ENCODE results near the gene COL27A1.

The COL27A1 gene

GRCh38 chr9:114287763-114288192 lies 132.4 kb downstream of the COL27A1 start:
- DNase-seq (ENCODE audit: low spot score): no peak

DNA sequence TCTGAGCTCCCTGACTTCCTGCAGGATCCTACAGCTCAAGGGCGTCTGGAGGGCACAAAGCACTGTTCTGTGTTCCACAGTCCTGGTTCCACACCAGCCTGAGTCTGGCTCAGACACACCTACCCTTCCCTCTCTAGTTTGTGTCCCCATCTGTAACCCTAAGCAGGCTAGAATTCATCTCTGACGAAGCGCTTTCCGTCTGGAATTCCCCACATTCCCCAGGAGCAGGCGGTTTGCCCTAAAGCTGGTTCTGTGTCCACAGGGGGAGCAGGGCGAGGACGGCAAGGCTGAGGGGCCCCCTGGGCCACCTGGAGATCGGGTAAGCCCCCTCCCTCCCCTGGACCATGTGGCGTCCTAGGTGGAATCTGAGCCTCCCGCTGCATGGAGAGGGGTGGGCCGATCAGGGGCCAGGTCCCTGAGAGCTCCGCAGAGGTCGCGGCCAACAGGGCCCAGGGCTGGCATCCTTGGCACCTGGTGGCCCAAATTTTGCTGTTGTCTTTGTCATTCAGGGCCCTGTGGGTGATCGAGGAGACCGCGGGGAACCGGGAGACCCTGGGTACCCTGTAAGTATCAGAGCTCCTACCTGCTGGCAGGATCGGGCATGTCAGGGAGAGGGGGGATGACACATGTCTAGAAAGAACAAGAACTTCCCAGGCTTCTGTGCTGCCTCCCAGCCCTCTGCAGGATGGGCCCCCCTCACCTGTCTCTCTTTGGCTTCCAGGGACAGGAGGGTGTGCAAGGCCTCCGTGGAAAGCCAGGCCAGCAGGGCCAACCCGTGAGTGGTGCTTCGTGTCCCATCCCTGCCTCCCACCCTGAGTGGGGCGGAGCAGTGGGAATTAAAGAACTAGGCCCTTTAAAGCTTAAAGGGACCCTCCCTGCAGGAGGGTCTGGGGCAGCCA lies 133.1 kb downstream of the COL27A1 start:
- DNase-seq (ENCODE audit: low spot score): no peak

GRCh38 chr9:114289106-114289505 lies 133.8 kb downstream of the COL27A1 start:
- no peak for DNase-seq (ENCODE audit: low spot score)

- no peak for DNase-seq (ENCODE audit: low spot score)
Observed at GRCh38 chr9:114289571-114290481, 134.5 kb downstream of the COL27A1 start.

DNA sequence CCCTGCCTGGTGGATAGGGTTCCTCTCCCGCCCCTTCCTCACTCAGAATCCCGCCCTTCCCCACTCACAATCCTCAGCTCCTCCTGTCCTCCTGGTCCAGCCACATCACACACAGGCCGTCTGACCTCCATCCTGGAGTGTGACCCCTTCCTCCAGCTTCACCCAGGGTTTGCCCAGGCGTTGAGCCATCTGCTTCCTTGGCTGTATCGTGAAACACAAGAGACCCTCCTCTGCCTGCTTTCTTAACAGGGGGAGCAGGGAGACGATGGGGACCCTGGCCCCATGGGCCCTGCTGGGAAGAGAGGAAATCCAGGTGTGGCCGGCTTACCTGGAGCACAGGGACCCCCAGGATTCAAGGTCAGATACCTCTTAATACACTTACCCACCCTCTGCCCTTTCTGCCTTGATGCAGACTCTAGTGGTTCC lies 135.2 kb downstream of the COL27A1 start:
- DNase-seq (ENCODE audit: low spot score): no peak

DNA sequence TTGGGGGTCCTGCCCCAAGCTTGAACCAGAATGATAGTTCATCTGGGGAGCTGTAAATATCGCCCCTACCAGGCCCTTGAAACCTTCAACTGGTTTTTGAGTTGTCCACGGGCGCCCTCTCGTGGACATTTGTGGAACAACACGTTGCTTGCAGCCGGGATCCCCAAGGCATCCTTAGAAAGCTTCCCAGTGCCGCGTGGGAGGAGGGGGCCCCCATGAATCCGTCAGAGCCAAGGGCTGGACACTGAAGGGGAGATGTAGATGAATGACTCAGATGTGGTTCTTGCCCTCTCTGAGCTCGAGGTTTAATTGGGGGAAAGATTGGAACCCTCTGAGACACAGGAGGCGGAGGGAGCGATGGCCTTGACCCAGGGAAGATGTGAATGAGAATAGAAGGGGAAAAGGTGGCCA lies 135.7 kb downstream of the COL27A1 start:
- DNase-seq (ENCODE audit: low spot score): peak; percentile 51

DNA sequence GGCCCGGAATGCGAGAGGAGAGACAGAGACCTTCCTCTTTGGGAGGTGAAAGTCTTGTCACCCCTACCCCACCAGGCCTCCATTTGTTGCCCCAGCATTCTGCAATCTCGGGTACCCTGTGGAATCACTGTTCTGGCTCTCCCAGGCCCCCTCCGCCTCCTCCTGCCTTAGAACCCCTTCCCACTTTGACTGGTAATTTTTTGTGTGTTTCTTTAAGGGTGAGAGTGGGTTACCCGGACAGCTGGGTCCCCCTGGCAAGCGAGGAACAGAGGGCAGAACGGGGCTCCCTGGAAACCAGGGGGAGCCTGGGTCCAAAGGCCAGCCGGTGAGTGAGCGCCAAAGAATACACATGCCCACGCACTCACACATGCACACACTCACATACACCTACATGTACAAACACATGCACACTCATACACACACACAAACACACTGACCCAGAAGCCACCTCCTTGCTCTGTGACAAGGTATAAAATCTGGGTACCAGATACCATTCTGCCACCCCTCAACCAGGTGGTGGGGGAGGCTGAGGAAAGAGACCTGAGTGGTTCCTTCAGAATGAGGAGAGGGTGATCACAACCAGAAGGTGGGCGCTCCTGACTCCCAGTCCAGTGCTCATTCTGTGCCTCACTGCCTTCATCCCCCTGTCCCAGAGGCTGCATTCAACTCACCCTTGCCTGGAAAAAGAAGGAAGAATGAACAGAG lies 136.7 kb downstream of the COL27A1 start:
- DNase-seq (ENCODE audit: low spot score): no peak

DNA sequence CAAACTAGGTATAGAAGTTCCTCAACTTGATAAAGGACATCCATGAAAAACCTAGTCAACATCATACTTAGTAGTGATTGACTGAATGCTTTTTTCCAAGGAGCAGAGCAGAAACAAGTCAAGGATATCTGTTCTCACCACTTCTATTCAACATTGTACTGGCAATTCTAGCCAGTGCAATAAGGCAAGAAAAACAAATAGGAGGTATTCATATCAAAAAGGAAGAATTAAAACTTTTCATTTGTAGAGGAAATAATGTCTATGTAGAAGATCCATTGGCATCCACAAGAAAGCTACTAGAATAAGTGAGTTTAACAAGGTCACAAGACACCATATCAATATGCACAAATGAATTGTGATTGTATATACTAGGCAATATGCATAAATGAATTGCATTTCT lies 139.3 kb downstream of the COL27A1 start:
- no peak for DNase-seq (ENCODE audit: low spot score)

- no peak for DNase-seq (ENCODE audit: low spot score)
Observed at GRCh38 chr9:114296338-114296737, 141.0 kb downstream of the COL27A1 start.

- DNase-seq (ENCODE audit: low spot score): no peak
Observed at GRCh38 chr9:114299286-114300152, 144.2 kb downstream of the COL27A1 start.

GRCh38 chr9:114300153-114300845 lies 145.0 kb downstream of the COL27A1 start:
- DNase-seq (ENCODE audit: low spot score): no peak

DNA sequence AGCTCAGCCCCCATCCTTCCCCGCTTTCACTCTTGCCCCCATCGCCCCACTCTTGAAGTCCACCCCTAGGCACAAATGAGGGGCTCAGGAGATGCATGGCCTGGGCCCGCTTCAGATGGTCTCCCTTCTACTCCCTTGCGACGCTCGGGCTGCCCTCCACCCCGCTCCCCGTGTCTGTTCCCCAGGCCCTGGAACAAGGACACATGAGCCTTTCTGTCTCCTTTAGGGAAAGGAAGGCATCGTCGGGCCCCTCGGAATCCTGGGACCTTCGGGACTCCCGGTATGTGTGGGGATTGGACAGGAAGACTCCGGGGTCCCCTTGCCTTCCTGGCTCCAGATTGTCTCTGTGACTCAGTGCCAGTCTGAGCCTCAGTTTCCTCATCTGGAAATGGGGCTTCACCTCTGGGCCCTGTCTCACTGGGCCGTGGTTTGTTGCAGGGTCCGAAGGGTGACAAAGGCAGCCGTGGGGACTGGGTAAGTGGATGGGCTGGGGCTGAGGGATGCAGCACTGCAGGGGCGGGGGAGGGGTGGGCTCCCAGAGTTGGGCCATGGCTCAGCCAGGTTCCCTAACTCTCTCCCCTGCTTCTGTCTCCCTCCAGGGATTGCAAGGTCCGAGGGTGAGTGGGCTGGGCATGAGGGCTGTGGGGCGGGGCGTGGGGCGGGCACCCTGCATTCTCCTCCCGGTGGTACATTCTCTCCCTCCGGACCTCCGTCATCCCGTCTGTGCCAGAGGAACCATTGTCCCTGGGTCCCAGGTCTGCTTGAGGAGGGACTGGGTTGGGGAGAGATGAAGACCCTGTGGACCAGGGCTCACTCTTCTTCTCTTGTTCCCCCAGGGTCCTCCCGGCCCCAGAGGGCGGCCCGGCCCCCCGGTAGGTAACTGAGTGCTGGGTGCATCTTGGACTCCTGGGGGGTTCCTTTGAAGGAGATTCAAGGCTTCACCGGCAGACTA lies 145.8 kb downstream of the COL27A1 start:
- no peak for DNase-seq (ENCODE audit: low spot score)

GRCh38 chr9:114301798-114302565 lies 146.6 kb downstream of the COL27A1 start:
- no peak for DNase-seq (ENCODE audit: low spot score)

GRCh38 chr9:114302727-114303126 lies 147.4 kb downstream of the COL27A1 start:
- DNase-seq (ENCODE audit: low spot score): no peak

DNA sequence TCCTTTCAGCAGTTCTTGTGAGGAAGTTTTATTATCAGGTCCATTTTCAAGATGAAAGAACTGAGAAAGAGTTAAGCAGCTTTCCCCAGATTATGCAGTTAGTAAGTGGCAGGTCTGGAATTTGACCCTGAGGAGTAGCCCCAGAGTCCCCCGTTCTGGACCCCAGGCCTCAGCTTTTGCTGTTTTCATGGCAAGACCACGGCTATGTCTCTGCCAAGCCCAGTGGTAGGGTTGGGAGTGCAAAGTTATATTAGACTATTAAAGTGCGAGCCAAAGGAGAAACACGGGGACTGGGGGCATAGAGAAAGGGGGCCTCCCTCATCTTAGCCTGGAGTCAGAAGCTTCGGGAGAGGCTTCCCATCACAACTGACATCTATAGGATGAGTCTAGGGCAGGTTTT lies 148.2 kb downstream of the COL27A1 start:
- DNase-seq (ENCODE audit: low spot score): no peak

GRCh38 chr9:114303977-114304376 lies 148.6 kb downstream of the COL27A1 start:
- no peak for DNase-seq (ENCODE audit: low spot score)

GRCh38 chr9:114304416-114305188 lies 149.3 kb downstream of the COL27A1 start:
- DNase-seq (ENCODE audit: low spot score): no peak

DNA sequence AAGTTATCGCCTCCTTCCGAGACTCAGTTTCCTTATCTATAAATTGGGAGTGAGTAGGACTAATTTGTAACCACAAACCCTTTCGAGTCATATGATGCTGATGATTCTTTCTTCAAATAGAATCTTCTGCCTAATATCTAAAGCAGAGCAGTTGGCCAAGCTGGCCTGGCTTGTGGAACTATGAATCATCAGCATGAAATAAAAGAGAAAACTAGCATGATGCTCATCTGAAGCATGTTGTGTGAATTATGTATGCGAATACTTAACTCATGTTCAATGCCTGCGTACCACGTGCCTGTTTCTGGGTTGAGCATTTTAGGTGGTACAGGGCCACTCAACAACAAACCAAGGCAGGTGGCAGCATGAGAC lies 152.5 kb downstream of the COL27A1 start:
- no peak for DNase-seq (ENCODE audit: low spot score)
